Keratinocyte (primary cell): ENCODE results near the gene OVAAL.

Source experiments
- CTCF ChIP-seq, 3 experiments: IDR thresholded peaks in 1 of 3; conservative IDR thresholded peaks in 1 of 3; optimal IDR thresholded peaks in 1 of 3; 2 replicates in 2 of 3; 3 replicates in 1 of 3; pipeline versions ENCODE3 to v1.5.1; 2011; ENCODE audit warnings: low read length in 3 of 3, mild to moderate bottlenecking in 3 of 3, moderate library complexity in 2 of 3, control low read depth in 1 of 3, inconsistent platforms in 1 of 3; ENCODE audit not compliant: insufficient read depth in 2 of 3; ENCODE audit errors: extremely low read depth in 1 of 3
- EZH2 ChIP-seq: IDR thresholded peaks from one replicate; pipeline ENCODE4 v1.6.1; 2012; ENCODE audit warnings: inconsistent platforms, mild to moderate bottlenecking, low read length, moderate library complexity

GRCh38 chr1:180611016-180611930 lies 52.5 kb downstream of the OVAAL start:
- no peak for TF ChIP-seq CTCF (optimal IDR thresholded peaks at IDR 0.05 in 1 of 3, IDR thresholded peaks at IDR 0.05 in 1 of 3, conservative IDR thresholded peaks at IDR 0.05 in 1 of 3; ENCODE audit: extremely low read depth in 1 of 3, insufficient read depth in 2 of 3, low read length in 3 of 3)
- no peak for TF ChIP-seq EZH2
